ENCODE results near the gene SAC3D1. TPM values are rescaled to one million over a fixed set of nuclear protein-coding genes. Genes with fewer than 3 reads are reported as not detected.

The SAC3D1 gene
- total RNA-seq, 1 experiment from 2014 or later = 61.0 TPM

DNA sequence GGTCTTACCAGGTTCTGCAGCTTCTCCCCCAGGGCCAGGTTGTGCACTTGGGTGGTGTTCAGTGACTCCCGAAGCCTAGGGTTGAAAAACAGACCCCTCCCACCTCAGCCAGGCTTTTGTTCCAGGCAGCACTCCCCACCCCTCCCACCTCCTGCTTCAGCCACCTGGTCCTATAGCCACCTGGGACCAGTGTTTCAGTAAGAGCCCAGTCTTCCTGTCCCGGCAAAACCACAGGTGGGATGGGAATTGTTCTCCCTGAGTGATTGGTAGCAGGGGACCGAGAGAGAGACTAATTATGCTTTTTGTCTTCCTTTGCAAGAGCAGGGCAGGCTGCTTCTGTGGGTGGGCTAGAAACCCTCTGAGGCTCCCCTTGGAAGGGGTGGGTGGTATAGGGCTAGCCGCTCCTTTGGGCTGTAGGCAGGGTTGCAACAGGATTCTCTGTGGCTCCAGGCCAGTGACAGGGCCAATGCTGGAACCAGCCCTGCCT lies 25.8 kb downstream of the SAC3D1 start:
- no peaks in the 10 kb centered on the region for H3K9me3 ChIP-seq (ENCODE audit: low read length)
- no peak for TF ChIP-seq EZH2phosphoT487 (IDR thresholded peaks at IDR 0.05; ENCODE audit: borderline replicate concordance, low read length)
- TF ChIP-seq, protein P1, sequence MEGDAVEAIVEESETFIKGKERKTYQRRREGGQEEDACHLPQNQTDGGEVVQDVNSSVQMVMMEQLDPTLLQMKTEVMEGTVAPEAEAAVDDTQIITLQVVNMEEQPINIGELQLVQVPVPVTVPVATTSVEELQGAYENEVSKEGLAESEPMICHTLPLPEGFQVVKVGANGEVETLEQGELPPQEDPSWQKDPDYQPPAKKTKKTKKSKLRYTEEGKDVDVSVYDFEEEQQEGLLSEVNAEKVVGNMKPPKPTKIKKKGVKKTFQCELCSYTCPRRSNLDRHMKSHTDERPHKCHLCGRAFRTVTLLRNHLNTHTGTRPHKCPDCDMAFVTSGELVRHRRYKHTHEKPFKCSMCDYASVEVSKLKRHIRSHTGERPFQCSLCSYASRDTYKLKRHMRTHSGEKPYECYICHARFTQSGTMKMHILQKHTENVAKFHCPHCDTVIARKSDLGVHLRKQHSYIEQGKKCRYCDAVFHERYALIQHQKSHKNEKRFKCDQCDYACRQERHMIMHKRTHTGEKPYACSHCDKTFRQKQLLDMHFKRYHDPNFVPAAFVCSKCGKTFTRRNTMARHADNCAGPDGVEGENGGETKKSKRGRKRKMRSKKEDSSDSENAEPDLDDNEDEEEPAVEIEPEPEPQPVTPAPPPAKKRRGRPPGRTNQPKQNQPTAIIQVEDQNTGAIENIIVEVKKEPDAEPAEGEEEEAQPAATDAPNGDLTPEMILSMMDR (conservative IDR thresholded peaks at IDR 0.05; ENCODE audit: low read depth, low read length) = no peak
- no TSS peak for BruUV-seq (replicated peaks)
- no peaks in the 10 kb centered on the region for H3K9me2 ChIP-seq (replicated peaks; ENCODE audit: low read length)
- H3K27ac ChIP-seq (ENCODE audit: low read length) = no peak overlapping the region
- intact Hi-C loops (cut with micrococcal nuclease) = no loop called here
- H2AFZ ChIP-seq (ENCODE audit: low read length) = no peak overlapping the region
- H3F3A ChIP-seq (ENCODE audit: low read length, unreplicated experiment) = no peaks in the 10 kb centered on the region
- H3K27me3 ChIP-seq (ENCODE audit: low read length) = no peaks in the 10 kb centered on the region
- H3K4me3 ChIP-seq (ENCODE audit: low read length) = no peak overlapping the region
- no peaks in the 10 kb centered on the region for H3K4me1 ChIP-seq (ENCODE audit: insufficient read depth, low read length)
- POLR2A ChIA-PET (ENCODE audit: unreplicated experiment) = no interaction called here
- ATAC-seq = no peak
- H4K20me1 ChIP-seq (ENCODE audit: low read length) = no peaks in the 10 kb centered on the region
- H3K4me2 ChIP-seq (ENCODE audit: low read length) = no peak overlapping the region
- no peaks in the 10 kb centered on the region for H3K36me3 ChIP-seq (ENCODE audit: low read depth, low read length)
- CTCF ChIA-PET = no interaction called here
- DNase-seq = no peak
- no peak overlapping the region for H3K9ac ChIP-seq (ENCODE audit: low read length)
- no peaks in the 10 kb centered on the region for H3K79me2 ChIP-seq (ENCODE audit: low read length)

DNA sequence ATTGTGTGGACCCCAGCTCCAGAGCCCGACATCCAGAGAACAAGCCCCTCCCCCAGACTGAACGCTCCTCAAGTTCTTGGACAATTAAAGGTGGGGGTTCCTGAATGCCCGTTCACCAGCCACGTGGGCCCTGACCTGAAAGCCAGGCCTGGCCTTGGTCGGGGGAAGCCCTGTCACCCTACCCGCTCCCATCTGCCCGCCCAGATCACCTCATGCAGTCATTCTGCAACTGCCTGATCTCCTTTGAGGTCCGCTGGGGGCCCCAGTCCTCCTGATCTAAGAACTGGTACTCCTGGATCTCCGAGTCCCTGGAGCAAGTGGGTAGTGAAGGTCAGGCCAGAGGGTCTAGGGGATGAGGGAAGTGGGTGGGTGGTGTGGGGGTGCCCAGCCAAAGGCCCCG lies 26.4 kb downstream of the SAC3D1 start:
- Histone ChIP-seq H3K27me3 (ENCODE audit: low read length) (no peaks in the 10 kb centered on the region), H4K20me1 (ENCODE audit: low read length) (no peaks in the 10 kb centered on the region), H3F3A (ENCODE audit: low read length, unreplicated experiment) (no peaks in the 10 kb centered on the region), H3K4me2 (ENCODE audit: low read length) (no peak overlapping the region), H3K9me3 (ENCODE audit: low read length) (no peaks in the 10 kb centered on the region), H3K4me3 (ENCODE audit: low read length) (no peak overlapping the region), H3K9ac (ENCODE audit: low read length) (no peak overlapping the region), H3K36me3 (ENCODE audit: low read depth, low read length) (no peaks in the 10 kb centered on the region), H3K4me1 (ENCODE audit: insufficient read depth, low read length) (no peaks in the 10 kb centered on the region), H2AFZ (ENCODE audit: low read length) (no peak overlapping the region), H3K27ac (ENCODE audit: low read length) (no peak overlapping the region), H3K9me2 (replicated peaks; ENCODE audit: low read length) (no peaks in the 10 kb centered on the region), H3K79me2 (ENCODE audit: low read length) (no peaks in the 10 kb centered on the region)
- TF ChIP-seq, protein P1 (conservative IDR thresholded peaks at IDR 0.05; ENCODE audit: low read depth, low read length) = no peak
- TF ChIP-seq EZH2phosphoT487 (IDR thresholded peaks at IDR 0.05; ENCODE audit: borderline replicate concordance, low read length) = no peak
- TF ChIP-seq EZH2 (IDR thresholded peaks at IDR 0.05; ENCODE audit: low read length, unreplicated experiment) = no peak
- no peak for DNase-seq
- POLR2A ChIA-PET (ENCODE audit: unreplicated experiment) = no interaction called here
- intact Hi-C loops (cut with micrococcal nuclease) = no loop called here
- BruUV-seq (replicated peaks) = no TSS peak
- no peak for ATAC-seq
- CTCF ChIA-PET = no interaction called here

DNA sequence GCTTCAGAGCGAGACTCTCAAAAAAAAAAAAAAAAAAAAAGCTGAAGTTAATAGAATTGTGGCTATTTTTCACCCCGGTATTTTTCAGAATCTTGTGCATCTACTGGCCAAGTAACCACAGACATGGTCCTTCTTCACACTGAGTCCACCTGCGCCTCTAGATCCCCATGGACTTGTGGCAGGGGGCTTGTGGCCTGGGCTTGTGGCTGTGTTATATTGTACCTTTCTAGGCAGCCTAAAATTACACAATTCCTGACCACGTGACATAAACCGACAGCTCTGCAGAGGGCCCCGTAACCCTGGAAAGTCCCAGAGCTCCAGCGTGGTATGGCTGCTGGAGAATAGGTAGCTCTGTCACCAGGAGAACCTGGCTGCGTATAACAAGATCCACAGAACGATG lies 28.2 kb downstream of the SAC3D1 start:
- H2AFZ ChIP-seq (ENCODE audit: low read length) = no peak overlapping the region
- no peaks in the 10 kb centered on the region for H3K9me3 ChIP-seq (ENCODE audit: low read length)
- no peaks in the 10 kb centered on the region for H3K4me1 ChIP-seq (ENCODE audit: insufficient read depth, low read length)
- POLR2A ChIA-PET (ENCODE audit: unreplicated experiment) = interaction anchor here (0.6 kb wide), 1 partner anchor 28 kb away, joined by 4 read pairs; the partner anchor contains the start of gene SAC3D1
- DNase-seq = no peak
- no peak for ATAC-seq
- TF ChIP-seq EZH2 (IDR thresholded peaks at IDR 0.05; ENCODE audit: low read length, unreplicated experiment) (no peak), EZH2phosphoT487 (IDR thresholded peaks at IDR 0.05; ENCODE audit: borderline replicate concordance, low read length) (no peak)
- TF ChIP-seq, protein P1 (conservative IDR thresholded peaks at IDR 0.05; ENCODE audit: low read depth, low read length) = no peak
- H3K79me2 ChIP-seq (ENCODE audit: low read length) = no peaks in the 10 kb centered on the region
- H3F3A ChIP-seq (ENCODE audit: low read length, unreplicated experiment) = no peaks in the 10 kb centered on the region
- H4K20me1 ChIP-seq (ENCODE audit: low read length) = no peaks in the 10 kb centered on the region
- H3K9me2 ChIP-seq (replicated peaks; ENCODE audit: low read length) = no peaks in the 10 kb centered on the region
- CTCF ChIA-PET = no interaction called here
- no peak overlapping the region for H3K4me2 ChIP-seq (ENCODE audit: low read length)
- no peak overlapping the region for H3K4me3 ChIP-seq (ENCODE audit: low read length)
- H3K27ac ChIP-seq (ENCODE audit: low read length) = no peak overlapping the region
- no peak overlapping the region for H3K9ac ChIP-seq (ENCODE audit: low read length)
- intact Hi-C loops (cut with micrococcal nuclease) = no loop called here
- BruUV-seq (replicated peaks) = no TSS peak
- H3K36me3 ChIP-seq (ENCODE audit: low read depth, low read length) = no peaks in the 10 kb centered on the region
- H3K27me3 ChIP-seq (ENCODE audit: low read length) = no peaks in the 10 kb centered on the region
